Glomerular endothelial cell (primary cell): ENCODE results near the gene RPP14. TPM values are rescaled to one million over a fixed set of nuclear protein-coding genes. Genes with fewer than 3 reads are reported as not detected.

ENCODE experiments used
- DNase-seq: peaks from one replicate; pipeline ENCODE4 v3.0.0-alpha.2; 2011; ENCODE audit warnings: low read depth, low spot score; ENCODE audit errors: extremely low read depth
- total RNA-seq: library from RNA; depleted of rRNA; stranded (reverse); fragments of >200 nt; gene quantifications from 2 replicates; pipeline ENCODE4 v1.2.3, GENCODE V29; 2015

Gene RPP14
- total RNA-seq, 1 donor from 2014 or later, result 9.1 TPM

DNA sequence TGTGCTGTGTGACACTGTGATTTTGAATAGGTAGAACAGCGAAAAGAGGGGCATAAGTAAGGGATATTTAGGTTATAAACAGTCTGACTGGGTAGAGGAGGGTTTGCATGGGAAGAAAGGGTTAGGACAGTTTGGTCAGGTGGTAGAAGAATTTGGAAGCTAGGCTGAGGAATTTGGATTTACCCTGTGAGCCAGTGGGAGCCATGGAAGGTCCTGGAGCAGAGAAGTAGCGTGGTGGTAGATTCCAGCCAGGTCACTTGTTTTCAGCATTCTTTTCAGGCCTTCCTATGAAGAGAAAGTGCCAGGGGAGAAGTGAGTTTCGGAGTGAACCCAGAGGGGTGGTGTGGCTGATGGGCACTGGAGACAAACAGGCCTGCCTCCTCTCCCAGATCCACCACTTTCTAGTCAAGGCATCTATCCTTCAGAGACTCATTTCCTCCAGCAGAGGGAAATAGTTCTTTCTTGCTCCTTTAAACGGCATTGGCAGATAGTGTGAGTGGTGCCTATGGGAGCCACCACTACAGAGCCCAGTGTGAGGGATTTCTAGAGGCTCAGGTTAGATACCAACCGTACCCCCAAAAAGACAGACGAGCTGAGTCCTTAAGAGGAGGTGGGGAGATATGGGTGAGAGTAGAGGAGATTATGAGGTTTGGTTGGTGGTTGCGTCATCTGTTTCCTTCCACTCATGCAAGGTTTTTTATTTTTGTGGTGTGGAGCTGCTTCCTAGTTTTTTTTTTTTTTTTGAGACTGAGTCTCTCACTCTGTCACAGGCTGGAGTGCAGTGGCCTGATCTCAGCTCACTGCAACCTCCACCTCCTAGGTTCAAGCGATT, 47.9 kb downstream of the RPP14 start:
- no peak for DNase-seq

DNA sequence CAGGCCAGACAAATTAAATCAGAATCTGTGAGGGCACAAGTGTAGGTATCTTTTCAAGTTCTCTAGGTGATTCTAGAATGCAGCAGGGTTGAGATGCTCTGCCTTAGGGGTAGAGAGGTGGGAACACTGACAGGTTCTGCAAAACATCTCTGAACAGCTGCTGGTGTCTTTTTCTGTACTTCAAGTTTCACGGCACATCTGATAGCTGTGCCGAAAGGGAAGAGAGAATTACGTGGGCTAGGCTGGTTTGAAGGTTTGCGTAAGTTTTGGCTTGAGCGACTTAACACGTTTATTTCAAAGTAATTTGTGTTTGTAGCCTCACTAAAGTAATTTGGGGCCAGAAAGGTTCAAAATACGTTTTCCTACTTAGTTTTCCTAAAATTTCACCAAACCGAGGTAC, 49.1 kb downstream of the RPP14 start:
- DNase-seq, result no peak

GRCh38 chr3:58356054-58356453, 50.0 kb downstream of the RPP14 start:
- no peak for DNase-seq

DNA sequence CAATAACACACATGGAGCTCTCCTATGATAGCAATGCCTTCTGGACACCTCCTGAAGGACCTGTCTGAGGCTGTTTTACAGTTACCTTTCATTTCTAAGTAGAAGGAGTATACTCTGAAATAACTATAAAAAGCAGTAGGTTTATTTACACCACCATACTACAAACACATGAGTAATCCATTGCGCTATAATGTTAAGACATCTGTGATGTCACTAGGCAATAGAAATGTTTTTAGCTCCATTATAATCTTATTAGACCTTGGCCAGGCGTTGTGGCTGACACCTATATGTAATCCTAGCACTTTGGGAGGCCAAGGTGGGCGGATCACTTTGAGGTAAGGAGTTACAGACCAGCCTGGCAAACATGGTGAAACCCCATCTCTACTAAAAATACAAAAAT, 51.4 kb downstream of the RPP14 start:
- DNase-seq, result no peak

DNA sequence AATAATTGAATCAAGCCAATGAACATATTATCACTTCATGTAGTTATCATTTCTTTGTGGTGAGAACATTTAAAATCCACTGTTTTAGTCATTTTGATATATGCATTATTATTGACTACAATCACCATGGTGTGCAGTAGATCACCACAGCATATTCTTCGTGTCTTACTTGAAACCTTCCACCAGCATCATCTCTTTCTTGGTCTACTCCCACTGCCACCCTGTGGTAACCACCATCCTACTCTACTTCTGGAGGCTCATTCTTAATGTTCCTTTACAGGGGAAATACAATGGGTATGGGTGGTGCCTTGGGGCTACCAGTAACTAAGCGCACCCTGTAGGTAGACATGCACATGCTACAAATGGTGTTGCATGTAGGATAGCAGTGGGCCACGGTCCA, 52.0 kb downstream of the RPP14 start:
- no peak for DNase-seq

DNA sequence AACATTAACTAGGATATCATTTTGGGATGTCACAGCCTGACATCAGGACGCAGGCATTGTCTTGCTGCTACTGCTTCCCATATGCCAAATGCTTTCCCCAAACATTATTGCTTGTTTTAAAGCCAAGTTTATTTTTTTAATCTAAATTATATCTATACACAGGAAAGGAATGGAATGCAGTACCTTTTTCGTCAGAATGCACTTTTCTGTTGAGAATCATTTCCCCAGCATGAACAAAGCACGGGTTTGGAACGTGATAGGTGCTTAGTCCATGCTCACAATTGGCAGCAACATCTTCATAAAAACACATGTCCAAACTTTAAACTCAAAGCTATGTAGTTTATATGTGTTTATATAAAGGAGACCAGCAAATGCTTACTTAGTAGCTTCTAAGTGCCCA, 52.8 kb downstream of the RPP14 start:
- DNase-seq, result no peak

DNA sequence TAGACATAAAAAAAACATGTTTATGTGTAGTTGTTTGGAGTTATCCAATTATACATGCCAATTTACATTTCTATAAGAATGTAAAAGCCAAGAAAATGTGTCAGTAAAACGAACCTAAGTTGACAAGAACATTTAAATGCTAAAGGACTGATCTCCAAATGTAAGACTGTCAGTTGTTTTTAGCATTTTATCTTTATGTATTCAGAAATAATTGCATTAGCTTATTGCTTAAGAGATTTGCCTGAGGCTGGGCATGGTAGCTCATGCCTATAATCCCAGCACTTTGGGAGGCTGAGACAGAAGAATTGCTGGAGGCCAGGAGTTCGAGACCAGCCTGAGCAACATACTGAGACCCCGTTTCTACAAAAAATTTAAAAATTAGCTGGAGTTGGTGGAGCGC, 53.6 kb downstream of the RPP14 start:
- no peak for DNase-seq

GRCh38 chr3:58361866-58362265, 55.8 kb downstream of the RPP14 start:
- no peak for DNase-seq

GRCh38 chr3:58366699-58367098, 60.7 kb downstream of the RPP14 start:
- DNase-seq, result no peak

GRCh38 chr3:58369038-58369437, 63.0 kb downstream of the RPP14 start:
- no peak for DNase-seq

Other genes starting within 250 kb of the RPP14 start
- gene DNASE1L3, start 95.3 kb upstream of the RPP14 start, total RNA-seq, result 0.78 and 1.5 TPM in 2 replicates
- 8.4 and 9.5 TPM in 2 replicates for gene ABHD6, start 68.5 kb upstream of the RPP14 start, total RNA-seq
- gene HTD2, start 275 bp downstream of the RPP14 start, total RNA-seq, result 6.5 and 8.1 TPM in 2 replicates
- gene PXK, start 26.6 kb downstream of the RPP14 start, total RNA-seq, result 20.8 and 21.9 TPM in 2 replicates
- gene PDHB, start 127.6 kb downstream of the RPP14 start, total RNA-seq, result 59.5 and 60.0 TPM in 2 replicates
- gene KCTD6, start 185.9 kb downstream of the RPP14 start, total RNA-seq, result 5.8 and 7.1 TPM in 2 replicates
- gene ACOX2, start 230.9 kb downstream of the RPP14 start, total RNA-seq, result 0.10 and 4.7 TPM in 2 replicates